GM19463 (cell line): ENCODE measurements around the gene RNF150.

ENCODE experiments used
- ATAC-seq: cut with Tn5 transposase; IDR thresholded peaks from one replicate; pipeline ENCODE4 v1.9.1; 2021; ENCODE audit warnings: mild to moderate bottlenecking, moderate library complexity; ENCODE audit not compliant: unreplicated experiment

Gene RNF150

GRCh38 chr4:140986045-140986444 is 147.2 kb downstream of the RNF150 start:
- no peak for ATAC-seq

- no peak for ATAC-seq
Measured at GRCh38 chr4:140982613-140983340, 150.5 kb downstream of the RNF150 start.

GRCh38 chr4:140980426-140981200 is 152.7 kb downstream of the RNF150 start:
- ATAC-seq, result no peak

GRCh38 chr4:140976768-140977167 is 156.5 kb downstream of the RNF150 start:
- ATAC-seq, result no peak

GRCh38 chr4:140971077-140971792 is 162.0 kb downstream of the RNF150 start:
- no peak for ATAC-seq

- ATAC-seq, result no peak
Measured at GRCh38 chr4:140969296-140969695, 164.0 kb downstream of the RNF150 start.

GRCh38 chr4:140968371-140968770 is 164.9 kb downstream of the RNF150 start:
- ATAC-seq, result no peak

GRCh38 chr4:140963883-140964282 is 169.4 kb downstream of the RNF150 start:
- no peak for ATAC-seq

GRCh38 chr4:140955641-140956040 is 177.6 kb downstream of the RNF150 start:
- ATAC-seq, result no peak

GRCh38 chr4:140952717-140953116 is 180.6 kb downstream of the RNF150 start:
- ATAC-seq, result no peak

GRCh38 chr4:140947506-140947905 is 185.8 kb downstream of the RNF150 start:
- no peak for ATAC-seq

- ATAC-seq, result no peak
Measured at GRCh38 chr4:140945106-140945505, 188.2 kb downstream of the RNF150 start.

GRCh38 chr4:140944572-140944971 is 188.7 kb downstream of the RNF150 start:
- no peak for ATAC-seq

- no peak for ATAC-seq
Measured at GRCh38 chr4:140944199-140944515, 189.1 kb downstream of the RNF150 start.

- ATAC-seq, result no peak
Measured at GRCh38 chr4:140943486-140944198, 189.6 kb downstream of the RNF150 start.

- ATAC-seq, result no peak
Measured at GRCh38 chr4:140940589-140940988, 192.7 kb downstream of the RNF150 start.

- ATAC-seq, result no peak
Measured at GRCh38 chr4:140937866-140938265, 195.4 kb downstream of the RNF150 start.

GRCh38 chr4:140935254-140935653 is 198.0 kb downstream of the RNF150 start:
- no peak for ATAC-seq

- ATAC-seq, result no peak
Measured at GRCh38 chr4:140932501-140933045, 200.7 kb downstream of the RNF150 start.

- ATAC-seq, result no peak
Measured at GRCh38 chr4:140931911-140932310, 201.4 kb downstream of the RNF150 start.

GRCh38 chr4:140930557-140930956 is 202.7 kb downstream of the RNF150 start:
- ATAC-seq, result no peak
